ENCODE data around the gene TOR1A.

TOR1A gene

DNA sequence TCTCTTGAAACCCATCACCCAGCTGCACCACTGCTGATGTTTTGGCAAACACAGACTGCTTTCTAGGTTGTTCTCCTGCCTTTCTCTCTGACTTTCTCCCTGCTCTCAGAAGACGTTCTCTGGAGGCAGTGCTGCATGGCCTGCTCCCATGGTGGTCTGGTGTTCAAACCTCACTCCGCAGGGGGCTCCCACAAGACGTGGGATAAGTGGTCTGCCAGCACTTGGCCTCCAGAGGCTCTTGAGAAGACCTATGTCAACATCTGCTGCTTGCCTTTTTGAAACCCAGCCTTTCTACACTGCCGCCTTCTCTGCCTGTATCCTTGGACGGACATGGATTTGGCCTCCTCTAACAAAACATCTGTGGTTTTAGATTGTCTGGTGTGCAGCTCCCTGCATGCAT lies 27.9 kb upstream of the TOR1A start:
- no peak for DNase-seq

DNA sequence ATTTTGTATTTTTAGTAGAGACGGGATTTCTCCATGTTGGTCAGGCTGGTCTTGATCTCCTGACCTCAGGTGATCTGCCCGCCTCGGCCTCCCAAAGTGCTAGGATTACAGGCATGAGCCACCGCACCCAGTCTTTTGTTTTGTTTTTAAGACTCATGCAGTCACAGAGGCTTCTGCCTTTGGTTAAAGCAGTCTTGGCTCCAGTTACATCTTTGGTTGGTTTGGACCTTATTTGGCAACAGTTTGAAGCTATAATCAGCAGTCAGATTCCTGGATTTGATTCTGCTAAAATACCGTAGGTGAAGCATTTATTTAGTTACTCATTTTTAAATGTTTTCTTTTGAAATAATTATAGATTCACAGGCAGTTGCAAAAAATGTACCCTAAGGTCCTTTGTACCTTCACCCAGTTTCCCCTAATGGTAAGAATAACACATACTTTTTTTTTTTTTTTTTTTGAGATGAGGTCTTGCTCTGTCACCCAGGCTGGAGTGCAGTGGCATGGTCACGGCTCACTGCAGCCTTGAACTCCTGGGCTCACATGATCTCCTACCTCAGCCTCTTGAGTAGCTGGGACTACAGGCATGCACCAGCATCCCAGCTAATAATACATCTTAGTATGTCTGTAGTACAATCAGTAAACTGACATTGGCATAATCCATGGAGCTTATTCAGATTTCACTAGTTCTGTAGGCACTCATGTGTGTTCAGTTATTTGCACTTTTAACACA lies 27.1 kb upstream of the TOR1A start:
- no peak for DNase-seq

DNA sequence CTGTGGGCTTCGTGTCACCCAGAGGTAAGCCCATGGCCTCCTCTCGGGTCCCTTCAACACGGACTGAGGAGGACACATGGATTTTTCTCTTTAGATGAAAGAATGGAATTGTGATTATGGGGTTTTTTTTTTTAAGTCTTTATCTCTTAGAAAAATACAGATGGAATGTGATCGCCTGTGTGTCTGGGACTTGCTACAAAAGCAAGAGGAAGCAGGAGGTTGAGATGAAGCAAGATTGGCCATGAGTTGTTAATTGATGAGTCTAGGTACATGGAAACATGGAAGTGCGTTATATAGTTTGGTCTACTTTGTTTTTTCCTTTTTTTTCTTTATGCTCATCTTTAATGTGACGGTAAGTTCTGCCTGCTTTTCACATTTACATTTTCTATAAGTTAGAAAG lies 26.0 kb upstream of the TOR1A start:
- no peak for DNase-seq

DNA sequence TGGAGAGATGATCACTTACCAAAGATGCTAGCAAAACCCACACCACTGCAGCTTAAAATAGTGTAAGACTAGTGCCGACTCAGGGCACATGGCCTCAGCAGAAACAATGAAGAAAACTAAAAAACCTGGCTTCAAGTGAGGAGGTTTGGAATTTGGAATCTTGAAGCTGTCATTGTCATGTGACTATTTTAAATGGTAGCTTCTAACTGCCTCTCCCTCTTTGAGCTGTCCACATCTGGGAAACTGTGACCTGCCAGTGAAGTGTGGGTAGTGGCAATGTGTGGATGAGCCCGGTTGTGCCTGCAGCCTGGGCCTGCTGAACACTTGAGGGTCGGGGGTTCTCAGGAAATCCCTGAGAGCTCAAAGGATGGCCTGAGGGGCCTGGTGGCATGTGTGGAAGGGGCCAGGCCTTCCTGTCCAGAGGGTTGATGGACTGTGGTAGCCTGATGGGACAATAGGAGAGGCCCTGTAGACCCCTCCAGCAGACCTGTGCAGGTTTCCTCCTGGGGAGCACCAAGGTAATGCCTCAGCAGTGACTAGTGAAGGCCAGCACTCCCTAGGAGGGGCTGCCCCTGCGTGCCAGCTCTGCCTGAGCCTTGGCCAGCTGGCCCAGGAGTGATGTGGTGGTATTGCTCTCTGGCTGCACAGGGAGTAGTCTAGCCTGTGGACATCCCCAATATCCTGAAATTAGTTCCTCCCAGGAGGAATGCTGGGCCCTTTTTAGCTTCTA lies 24.9 kb upstream of the TOR1A start:
- no peak for DNase-seq

DNA sequence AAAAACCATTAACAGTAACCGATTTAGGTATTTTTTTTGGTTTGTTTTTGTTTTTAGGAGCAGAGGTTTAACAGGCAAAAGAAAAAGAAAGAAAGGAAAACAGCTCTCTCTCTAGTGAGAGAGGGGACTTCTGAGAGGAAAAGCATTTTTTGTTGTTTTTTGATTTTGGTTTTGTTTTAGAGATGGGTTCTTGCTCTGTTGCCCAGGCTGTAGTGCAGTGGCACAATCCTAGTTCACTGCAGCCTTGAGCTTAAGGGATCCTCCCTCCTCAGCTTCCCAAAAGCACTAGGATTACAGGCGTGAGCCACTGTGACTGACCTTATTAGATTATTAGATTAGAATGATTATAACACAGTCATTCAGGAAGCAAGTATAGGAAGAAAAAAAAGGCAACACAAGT lies 21.4 kb upstream of the TOR1A start:
- no peak for DNase-seq

DNA sequence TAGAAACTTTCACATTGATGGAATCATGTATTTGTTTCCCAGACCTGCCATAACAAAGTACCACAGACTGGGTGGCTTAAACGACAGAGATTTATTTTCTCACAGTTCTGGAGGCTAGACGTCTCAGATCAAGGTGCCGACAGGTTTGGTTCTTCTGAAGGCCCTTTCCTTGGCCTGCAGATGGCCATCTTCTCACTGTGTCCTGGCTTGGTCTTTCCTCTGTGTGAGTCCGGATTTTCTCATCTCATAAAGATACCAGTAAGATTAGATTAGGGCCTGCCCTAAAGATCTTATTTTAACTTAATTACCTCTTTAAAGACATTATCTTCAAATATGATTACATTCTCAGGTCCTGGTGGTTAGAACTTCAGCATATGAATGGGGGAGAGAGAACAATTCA lies 17.1 kb upstream of the TOR1A start:
- no peak for DNase-seq

DNA sequence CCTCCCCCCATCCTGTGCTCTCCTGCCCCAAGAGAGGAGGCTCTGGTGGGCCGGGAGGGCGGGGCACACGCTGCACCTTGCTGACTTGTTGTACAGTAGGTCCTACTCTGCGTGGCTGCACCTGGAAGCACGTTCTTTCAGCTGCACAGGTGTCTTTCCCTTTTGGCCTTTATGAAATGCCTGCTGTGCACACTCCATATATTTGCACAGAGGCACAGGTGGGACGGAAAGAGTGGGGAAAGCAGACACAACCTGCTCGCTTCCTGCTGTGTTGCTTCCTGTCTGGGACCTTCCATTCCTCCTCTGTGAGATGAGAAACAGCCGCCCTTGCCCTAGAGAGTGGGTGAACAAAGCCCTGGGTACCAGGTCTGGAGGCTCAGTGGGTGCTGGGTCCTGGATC lies 16.1 kb upstream of the TOR1A start:
- DNase-seq = no peak

DNA sequence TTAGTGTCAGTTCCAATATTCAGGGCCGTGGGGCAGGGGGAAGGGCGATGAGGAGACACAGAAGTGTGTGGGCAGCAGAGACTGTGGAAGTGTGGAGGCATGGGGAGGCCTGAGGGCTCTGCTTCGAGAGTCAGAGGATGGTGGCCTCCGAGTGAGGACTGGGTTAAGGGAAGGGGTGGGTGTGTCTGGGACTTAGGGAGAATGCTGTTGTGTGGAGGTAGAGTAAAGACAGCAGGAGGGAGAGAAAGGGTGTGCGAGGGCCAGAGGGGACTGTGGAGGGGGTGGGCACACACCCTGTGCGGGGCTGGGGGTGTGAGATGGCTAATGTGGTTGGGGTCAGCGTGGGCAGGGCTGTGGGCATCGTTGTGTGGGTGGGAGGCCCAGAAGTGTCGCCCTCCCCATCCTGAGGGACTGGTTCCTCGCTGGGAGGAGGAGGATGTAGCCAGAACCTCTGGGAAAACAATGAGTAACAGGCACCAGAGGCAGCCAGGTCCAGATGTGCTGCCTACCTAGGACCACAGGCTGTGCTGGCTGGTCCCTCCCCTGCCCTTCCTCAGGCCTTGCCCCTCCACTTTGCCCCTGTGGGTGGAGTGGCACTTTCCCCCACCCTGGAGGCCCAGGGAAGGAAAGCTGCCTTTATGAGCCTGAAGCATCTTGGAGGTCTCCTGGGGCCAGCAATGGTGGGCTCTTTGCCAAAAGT lies 15.5 kb upstream of the TOR1A start:
- no peak for DNase-seq

DNA sequence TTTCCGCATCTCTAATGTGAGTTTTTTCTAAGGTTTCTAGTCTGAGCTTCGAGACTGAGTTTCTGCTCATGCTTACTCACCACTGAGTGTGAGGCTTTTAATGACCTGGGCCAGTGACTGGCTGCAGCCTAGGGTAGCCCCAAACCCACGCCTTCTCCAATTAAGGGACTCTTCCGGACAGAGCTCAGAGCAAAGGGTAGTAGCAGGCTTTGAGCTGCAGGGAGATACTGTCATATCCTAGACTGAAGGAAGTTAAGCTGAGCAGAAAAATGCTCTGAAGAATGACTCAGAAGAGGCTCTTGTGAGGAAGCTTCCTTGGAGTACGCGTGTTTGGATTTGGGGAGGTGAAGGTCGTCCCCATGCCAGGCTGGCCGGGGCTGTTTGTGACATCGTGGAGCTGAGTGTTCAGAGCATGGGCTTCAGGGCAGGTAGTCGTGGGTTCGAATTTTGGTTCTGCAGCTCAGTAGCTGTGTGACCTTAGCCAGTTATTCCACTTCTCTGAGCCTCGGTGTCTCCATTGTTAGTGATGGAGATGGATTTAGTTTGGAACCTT lies 14.8 kb upstream of the TOR1A start:
- DNase-seq = peak; percentile 76

DNA sequence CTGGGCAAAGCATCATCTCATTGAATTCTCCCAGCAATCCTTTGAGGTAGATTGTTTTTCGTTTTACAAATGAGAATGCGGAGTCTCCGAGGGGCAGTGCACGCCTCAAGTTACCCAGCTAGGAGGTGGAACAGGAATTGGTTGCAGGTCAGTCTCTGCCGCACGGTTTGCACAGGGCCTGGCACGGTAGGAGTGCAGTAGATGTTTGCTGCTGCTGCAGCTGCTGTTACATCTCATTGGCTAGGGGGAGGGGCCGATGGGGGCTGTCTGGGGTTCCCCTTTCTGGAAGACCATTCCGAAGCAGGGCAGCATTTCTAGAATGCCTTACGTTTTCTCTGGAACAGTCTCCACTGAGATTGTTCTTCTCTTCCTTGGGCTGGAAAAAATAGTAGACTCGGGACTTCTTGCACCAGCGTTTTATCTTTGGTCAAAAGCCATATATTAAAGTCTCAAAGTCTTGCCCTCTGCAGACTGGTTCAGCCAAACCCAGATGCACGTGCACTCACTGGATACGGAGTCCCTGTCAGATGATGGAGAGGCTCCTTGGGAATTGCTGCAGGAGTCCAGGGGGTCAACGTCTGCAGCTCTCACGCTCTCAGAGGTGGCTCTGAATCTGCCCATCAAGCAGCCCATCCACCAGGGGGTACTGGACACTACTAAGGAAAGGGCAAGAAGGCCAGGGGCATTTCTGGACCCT lies 12.5 kb upstream of the TOR1A start:
- no peak for DNase-seq

DNA sequence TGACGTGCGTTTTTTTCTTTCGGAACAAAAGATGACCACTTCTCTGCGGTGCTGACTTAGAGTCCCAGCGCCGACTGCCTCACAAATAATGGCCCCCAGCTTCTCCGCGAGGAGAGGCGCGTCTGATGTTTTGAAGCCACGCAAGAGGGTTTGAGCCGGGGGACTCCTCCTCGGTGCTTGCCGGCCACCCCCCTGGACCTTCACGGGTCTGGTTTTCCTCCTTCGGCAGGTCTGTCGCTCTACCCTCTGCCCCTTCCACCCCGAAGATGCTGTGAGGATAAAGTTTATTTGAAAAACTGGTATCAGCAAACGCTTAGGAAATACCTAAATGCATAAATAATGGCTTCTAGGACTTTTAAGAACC lies 11.9 kb upstream of the TOR1A start:
- peak; percentile 61 for DNase-seq

DNA sequence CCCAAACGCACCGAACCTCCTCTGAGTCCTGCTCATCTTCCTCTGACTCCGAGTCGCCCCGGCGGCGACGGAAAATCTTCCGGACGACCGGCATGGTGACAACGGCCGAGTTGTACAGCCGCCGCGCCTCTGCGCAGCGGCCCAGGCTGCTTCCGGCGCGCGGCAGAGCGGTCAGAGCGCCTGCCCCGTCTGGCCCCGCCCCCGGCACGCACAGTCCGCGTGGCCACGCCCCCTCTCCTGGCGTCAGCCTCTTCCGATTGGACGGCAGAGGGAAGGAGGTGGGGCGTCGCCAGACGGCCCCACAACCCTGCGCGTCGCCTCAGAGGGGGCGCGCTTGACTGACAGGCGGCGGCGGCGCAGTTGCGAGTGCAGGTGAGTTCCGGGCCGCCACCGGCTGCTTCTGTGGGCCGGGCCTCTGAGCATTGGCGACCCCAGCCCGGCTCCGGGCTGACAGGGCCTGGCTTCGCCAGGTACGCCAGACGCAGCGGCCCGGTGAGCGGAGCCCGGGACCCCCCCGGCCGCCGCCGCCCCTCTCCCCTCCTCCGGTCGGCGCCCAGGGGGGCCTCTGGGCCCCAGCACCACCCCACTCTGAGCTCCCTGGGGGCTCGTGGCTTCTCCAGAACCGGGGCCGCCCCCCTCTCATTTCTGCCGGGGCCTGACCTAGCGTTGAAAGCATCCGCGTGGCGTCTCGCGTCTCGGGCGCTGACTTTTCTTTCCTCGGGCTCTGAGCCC lies 11.4 kb upstream of the TOR1A start, which contains the start of the genes C9orf78 and USP20:
TSS of gene C9orf78 (minus strand) at position 148 of the 732 bp plus-strand sequence. CDS start at position 94, 54 bp downstream.
TSS of gene USP20 (plus strand) at position 331 of the 732 bp plus-strand sequence. CDS start 17,098 bp downstream, outside the sequence.
- peak; percentile 97 for DNase-seq

DNA sequence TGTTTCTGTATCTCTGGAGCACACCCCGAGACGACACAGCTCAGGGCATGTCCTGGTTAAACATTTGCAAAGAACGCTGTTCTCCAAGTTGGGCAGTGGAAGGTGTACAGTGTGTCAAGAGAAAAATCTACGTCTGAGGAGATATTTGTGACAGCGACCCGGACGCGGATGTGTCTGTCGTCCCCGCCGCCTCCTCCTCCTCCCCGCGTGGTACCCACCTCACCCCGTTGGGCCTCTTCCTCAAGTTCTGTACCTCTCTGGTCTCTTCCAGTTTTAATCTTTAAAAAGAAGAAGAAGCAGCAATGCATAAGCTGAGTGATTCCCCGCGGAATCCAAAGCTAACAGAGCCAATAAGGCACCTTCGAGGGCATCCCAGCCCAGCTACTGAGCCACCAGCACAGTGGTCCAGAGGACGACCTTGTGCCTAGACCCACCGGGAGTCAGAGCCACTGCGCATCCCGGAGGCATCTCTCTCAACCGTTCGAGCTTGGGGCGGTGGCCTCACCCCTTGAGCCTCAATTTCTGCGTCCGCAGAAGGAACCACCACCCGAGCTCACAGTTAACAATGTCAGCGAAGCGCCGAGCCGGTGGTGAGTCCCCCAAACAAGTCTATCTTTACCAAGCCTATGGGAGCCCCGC lies 10.7 kb upstream of the TOR1A start:
- DNase-seq = no peak

DNA sequence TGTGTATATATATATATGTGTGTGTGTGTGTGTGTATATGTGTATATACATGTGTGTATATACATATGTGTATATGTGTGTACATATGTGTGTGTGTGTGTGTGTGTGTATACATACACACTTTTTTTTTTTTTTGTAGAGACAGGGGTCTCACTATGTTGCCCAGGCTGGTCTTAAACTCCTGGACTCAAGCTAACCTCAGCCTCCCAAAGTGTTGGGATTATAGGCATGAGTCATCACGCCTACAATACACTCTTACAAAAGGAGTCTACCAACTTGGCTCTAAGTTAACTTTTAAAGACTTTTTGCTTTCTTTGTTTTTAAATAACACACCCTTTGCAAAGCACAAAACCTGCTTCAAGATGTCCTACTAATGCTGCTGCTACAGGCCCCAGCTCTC lies 9.0 kb upstream of the TOR1A start:
- DNase-seq = no peak

DNA sequence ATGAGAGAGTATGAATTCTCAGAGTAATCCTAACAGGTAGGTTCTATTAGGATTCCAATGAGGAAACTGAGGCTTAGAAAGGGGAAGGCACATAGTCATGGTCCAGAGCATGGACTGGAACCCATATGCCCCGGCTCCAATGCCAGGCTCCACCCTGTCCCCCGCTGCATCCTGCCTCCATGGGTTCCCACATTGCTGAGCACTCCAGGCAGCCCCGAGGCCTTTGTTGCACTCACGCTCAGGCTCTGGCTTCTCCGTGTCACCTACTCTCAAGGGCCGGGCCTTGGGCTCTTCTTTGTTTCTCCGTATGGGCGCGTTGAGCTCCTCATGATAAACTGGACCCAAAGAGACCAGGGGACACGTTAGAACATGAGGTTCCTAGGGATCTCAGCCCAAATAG lies 5.0 kb upstream of the TOR1A start:
- no peak for DNase-seq

DNA sequence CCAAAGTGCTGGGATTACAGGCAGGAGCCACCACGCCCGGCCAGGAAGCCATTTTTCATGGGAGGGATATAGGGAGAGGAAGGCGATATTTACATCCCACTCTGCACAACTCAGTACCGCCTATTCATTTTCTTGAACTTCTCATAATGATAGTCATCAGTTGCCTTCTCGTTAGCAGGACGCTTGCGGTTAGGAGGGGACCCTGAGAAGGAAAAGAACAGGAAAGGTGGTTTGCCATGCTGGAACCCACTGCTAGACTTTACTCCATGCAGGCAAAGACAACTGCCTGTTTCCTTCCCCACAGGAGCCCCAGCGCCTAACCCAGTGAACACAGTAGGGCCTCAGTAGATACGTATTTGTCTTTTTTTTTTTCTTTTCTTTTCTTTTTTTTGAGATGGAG lies 4.1 kb upstream of the TOR1A start:
- DNase-seq = no peak

DNA sequence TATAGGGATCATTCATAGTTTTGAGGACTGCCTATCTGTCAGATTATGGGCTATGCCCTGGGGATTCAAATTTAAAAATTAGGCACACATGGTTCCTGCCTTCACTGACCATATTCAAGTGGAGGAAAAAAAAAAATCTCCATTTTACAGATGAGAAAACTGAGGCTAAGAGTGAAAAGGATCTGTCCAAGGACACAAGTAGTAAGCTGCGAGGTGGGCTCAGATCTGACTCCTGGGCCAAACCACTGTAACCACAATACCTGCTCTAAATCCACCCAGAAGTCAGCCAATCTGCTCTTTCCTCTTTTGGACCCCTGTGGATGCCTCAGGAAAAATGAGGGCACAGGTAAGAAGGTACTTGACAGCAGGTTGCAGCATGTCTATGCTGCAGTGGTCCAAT lies 2.8 kb upstream of the TOR1A start:
- no peak for DNase-seq

DNA sequence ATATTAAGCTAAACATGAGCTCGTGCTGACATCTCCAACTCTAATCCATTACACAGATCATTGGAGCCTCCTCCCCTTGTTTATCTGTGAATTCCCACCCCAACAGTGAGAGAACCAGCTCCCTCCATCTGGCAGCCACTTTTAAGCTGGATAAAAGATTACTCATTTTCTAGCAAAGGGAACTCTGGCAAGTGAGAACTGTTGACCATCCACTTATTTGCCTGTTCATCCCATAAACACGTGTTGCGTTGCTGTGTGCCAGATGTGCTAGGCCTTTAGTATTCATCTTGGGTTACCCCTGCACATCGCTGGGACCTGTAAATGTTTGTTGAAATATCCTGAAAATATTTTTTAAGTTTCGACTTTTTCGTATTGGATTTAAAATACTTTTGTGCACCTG lies 2.4 kb upstream of the TOR1A start:
- no peak for DNase-seq

DNA sequence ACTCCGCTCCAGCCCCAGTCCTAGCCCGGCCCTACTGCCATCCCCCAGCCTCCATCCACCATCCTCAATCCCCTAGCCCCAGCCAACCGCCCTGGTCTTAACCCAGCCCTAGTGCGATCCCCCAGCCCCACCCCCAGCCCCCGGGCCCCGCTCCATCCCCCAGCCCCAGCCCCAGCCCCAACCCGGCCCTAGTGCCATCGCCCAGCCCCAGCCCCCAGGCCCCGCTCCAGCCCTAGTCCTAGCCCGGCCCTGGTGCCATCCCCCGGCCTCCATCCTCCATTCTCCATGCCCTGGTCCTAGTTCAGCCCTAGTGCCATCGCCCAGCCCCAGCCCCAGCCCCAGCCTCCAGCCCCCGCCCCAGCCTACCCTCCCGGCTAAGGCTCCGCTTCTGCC lies 398 bp downstream of the TOR1A start:
- DNase-seq = no peak

DNA sequence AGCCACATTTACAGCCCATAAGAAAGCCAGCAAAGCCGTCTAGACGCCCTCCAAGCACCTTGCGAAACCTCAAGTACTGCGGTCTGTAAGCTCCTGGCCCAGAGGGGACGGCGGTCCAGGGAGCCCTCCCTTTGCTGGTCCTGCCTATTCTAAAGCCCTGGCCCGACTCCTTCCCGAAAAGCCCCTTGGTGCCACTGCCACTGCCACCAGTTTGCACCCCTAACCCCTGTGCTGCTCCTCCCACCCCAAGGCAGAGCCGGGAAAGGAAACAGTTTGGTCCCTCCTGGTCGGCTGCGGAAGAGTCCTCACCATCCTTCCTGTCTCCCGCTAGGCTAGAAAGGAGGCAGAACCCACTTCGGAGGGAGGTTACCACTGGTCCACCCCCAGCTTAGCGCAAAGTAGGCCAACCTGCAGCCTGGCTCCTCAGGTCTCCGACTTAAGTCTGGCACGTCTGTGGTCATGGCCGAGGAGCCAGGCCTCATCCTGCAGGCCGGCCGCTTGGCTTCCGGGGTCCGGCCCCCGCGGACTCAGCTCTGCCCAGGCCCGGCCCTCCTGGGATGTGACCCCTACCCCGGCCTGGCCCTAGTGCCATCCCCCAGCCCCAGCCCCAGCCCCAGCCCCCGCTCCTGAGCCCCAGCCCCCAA lies 916 bp downstream of the TOR1A start:
- DNase-seq = peak; percentile 72
